NCI-H748 (cell line): ENCODE results near the gene C2orf80.
"Not testable (repeated sequence)": the region's sequence is repeated elsewhere in the genome, so short reads cannot be mapped to it uniquely, and the experiment has no call there.

ENCODE experiments used
- DNase-seq: peaks from one replicate; lab custom pipeline; 2025; ENCODE audit not compliant: unreplicated experiment; lab: John Stamatoyannopoulos, UW

The C2orf80 gene

DNA sequence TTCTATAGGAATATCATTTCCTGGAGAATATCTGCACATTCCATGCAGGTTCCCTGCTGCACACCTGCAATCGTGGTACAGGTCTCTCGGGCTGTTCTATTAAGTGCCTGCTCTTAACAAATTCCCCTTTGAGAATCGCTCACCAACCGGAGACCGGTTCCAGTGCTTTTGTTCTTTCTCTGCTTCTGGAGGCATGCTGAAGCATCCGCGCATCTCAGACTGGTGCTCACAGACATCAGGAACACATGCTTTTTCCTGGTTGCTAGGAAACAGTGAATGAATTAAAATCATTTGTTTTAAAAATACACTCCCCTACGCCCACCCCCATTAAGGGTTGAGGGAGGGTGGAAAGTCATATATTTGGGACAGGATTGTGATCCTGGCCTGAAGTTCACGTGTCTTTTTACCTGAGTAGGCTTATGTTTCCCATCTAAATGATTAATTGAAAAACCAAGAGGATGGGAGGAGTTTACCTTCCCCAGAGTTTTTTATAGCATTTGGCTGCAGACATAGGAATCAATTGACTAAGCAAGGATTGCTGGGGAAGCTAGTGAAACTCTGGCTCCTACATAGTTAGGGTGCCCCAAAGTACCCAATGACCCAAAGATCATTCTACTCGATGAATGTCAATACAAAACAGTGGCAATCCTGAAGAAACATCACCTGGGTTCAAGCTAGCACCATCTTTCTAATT lies at the start of gene C2orf80:
TSS of gene C2orf80 (minus strand) at position 221 of the 694 bp plus-strand sequence. CDS start 3,044 bp downstream, outside the sequence.
- peak; percentile 69 for DNase-seq

DNA sequence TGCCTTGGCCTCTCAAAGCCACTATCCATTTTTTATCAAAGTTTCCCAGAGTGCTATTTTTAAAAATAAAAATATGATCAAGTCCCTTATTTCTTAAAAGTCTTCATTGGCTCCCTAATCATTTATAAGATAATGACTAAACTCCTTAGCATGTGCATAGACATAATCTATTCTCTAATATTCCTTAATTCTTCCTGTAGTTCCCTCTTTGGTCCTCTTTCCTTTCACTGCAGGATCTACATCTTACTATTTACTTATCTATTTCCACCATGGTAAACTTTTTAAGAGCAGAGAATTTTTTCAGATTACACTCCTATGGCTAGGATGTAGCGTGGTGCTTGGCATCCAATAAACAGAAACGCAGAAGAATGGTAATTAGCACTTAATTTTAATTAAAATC lies 46.0 kb upstream of the C2orf80 start:
- no peak for DNase-seq

DNA sequence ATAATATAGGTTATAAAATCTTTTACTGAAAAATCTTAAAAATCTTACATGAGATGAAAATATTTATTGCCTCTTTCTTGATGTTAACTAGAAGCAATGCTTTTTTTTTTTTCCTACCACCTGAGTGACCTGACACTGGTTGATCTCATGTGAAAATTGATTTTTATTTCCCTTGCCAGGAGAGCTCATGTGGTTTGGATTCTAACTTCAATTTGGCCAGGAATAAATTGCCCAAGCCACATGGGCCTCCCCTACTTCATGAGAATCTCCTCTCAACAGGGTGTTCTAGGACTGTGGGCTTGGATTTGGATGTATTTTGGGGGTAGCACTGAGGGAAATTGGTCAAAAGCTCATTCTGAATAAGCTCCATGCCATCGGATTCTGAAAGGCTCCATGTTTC lies 45.0 kb upstream of the C2orf80 start:
- DNase-seq: no peak

DNA sequence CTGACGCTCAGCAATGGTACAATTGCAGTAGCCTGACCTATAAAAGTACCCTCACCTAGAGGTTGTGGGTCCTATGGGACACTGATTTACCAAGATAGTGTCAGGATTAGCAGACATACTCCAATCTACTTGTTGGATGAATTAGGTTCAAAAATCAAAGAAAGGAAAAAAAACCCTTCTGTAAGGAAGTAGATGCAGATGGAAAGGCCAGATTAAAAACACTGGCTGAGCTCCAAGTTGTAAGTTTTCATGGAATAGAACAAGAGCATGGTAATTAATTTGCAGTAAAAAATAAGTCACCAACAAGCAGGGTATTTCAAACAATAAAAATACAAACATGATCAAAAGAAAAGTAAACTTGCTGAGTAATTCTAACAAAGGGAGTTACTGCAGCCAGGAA lies 38.6 kb upstream of the C2orf80 start:
- no peak for DNase-seq

DNA sequence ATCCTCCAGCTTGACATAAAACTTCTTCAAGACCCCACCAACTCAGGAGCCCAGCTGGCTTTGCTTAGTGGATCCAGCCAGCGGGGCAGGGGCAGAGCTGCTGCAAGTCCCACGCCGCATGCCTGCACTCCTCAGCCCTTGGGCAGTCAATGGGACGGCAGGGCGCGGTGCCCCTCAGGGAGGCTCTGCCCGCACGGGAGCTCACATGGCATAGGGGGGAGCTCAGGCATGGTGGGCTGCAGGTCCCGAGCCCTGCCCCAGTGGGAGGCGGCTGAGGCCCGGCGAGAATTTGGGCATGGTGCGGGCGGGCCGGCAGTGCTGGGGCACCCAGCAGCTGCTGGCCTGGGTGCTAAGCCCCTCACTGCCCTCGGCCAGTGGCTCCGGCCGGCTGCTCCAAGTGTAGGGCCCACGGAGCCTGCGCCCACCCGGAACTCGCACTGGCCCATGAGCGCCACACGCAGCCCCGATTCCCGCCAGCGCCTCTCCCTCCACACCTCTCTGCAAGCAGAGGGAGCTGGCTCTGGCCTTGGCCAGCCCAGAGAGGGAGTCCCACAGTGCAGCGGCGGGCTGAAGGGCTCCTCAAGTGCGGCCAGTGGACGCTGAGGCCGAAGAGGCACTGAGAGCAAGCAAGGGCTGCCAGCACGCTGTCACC lies 37.9 kb upstream of the C2orf80 start:
- no peak for DNase-seq

DNA sequence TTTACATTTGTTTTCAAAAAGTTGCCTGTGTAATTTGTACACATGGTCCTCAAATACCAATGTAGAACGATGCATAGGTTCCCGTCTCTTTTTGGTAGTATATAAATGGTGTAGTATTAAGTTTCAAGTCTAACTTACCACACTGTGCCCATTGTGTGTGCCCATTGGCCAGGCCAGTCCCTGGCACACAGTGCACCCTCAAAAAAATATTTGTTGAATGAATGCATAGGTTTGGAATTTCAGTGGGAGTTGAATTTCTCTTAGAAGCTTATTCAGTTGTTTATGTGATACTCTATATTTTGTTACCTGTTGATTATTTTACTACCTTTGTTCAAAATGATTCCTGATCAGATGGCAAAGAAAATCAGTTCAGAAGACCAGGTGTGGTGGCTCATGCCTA lies 35.0 kb upstream of the C2orf80 start:
- DNase-seq: no peak

DNA sequence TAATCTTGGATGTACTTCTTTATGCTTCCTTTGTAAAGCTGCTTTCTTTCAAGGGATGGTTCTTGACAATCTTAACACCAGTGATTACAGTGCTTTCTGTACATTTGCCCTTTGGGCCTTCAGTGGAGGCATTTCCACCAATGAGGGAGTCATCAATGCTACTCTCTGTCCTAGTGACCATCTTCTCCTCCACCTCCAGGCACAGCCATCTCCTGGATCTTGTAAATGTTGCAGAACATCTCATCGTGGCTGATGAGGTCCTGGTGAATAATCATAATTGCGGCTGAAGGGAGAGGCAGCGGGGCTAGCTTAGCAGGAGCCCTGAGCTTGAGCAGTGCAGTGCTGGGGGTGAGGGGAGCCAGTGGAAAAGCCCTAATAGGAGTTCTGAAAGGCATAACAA lies 32.5 kb upstream of the C2orf80 start:
- no peak for DNase-seq

DNA sequence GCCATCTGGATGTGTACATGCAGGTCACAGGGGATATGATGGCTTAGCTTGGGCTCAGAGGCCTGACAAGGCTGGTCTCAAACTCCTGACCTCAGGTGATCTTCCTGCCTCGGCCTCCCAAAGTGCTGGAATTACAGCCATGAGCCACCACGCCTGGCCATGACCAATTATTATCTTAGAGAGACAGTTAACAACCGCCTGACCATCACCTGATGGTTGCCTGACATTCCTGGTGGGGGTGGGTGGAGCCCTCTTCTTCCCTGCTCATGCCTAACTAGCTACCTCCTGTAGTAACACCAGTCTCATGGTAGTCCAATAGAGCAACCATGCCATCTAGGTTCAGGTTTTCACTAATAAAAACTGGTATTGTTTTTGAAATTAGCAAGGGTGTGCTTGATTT lies 32.0 kb upstream of the C2orf80 start:
- DNase-seq: not testable (repeated sequence)

DNA sequence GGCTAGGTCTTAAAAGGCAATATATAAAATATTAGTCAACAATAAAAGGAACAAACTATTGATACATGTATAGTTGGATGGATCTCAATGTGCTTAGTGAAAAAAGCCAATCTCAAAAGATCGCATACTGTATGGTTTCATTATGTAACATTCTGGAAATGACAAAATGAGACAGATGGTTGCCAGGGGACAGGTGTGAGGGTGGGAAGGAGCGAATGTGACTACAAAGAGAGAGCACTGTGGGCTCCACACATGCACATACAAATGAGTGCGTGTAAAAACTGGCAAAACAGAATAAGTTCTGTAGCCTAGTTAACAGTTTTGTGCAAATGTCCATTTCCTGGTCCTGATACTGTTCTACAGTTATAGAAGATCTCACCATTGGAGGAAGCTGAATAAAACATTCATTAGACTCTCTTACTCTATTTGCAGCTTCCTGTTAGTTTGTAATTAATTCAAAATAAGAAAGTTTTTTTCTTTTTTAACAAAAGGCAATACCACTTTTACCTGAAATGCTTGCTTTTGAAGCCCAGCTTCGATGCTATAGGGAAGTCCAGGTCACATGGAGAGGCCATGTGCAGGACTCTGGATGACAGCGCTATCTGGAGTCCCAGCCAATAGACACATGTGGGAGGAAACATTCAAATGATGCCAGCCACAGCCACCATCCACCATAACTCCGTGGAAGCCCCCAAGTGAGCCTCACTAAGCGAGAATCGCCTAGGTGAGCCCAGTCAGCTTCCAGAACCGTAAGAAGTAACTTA lies 21.0 kb upstream of the C2orf80 start:
- DNase-seq: no peak

DNA sequence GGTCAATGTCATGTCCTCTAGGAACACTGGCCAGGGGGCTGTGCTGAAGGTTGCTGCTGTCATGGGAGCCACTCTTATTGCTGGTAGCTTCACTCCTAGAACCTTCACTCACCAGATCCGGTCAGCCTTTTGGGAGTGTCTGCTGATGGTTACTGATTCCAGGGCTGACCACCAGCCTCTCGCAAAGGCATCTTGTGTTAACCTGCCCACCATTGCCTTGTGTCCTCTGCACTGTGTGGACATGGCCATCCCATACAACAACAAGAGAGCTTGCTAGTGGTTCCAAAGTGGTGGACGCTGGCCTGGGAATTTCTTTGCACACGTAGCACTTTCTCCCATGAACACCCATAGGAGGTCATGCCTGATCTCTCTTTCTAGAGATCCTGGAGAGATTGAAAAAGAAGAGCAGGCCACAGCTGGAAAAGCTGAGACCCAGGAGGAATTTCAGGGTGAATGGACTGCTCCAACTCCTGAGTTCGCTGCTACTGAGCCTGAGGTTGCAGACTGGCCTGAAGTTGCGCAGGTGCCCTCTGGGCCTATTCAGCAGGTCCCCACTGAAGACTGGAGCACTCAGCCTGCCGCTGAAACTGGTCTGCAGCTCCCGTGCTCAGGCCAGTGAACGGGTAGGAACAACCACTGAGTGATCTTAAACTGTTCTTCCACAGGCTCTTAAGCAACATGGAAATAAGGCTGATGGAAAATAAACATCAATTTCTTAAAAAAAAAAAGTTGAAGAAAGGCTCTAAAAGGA lies 18.7 kb upstream of the C2orf80 start:
- no peak for DNase-seq

DNA sequence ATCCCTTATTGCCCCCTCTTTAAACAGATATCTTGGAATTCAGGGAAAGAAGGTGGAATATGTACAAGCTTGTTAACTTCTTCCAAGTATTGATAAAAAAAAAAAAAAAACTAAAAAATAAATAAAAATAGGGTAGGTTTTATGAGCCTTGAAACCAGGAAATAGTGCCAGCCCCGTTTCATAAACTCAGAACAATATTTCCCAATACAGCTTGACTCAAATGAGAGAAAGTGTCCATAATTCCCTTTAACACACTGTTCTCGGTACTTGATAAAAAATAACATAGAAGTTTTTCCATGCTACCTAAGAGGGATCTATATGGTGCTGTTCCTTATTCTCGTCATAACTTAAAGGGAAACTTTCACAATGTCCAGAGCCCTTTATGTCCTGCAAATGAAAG lies 17.9 kb upstream of the C2orf80 start:
- DNase-seq: no peak

DNA sequence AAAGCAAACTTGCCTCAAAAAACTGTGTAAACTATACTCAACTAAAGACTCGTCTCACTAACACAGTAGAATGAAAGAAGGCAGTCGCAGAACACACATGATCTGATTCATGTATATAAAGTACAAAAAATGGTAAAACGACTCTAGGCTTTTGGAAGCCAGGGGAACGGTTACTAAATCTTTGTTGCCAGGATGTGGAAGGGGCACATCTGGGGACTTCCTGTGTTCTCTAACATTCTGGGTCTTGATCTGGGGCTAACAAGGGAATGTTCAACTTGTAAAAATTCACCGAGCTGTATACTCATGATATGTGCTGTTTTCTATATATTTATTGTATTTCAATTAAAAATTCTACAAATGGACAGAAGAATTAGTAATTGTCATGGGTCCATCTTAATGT lies 14.3 kb upstream of the C2orf80 start:
- DNase-seq: no peak

DNA sequence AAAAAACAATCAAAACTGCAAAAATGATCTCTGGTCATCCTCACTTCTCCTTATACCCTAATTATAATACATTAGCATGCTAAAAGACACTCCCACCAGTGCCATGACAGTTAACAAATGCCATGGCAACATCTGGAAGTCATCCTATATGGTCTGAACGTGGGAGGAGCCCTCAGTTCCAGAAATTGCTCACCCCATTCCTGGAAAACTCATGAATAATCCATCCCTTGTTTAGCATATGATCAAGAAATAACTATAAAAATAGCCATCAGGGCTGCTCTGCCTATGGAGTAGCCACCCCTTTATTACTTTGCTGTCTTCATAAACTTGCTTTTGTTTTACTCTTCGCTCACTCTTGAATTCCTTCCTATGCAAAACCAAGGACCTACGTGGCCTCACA lies 5.7 kb upstream of the C2orf80 start:
- no peak for DNase-seq

DNA sequence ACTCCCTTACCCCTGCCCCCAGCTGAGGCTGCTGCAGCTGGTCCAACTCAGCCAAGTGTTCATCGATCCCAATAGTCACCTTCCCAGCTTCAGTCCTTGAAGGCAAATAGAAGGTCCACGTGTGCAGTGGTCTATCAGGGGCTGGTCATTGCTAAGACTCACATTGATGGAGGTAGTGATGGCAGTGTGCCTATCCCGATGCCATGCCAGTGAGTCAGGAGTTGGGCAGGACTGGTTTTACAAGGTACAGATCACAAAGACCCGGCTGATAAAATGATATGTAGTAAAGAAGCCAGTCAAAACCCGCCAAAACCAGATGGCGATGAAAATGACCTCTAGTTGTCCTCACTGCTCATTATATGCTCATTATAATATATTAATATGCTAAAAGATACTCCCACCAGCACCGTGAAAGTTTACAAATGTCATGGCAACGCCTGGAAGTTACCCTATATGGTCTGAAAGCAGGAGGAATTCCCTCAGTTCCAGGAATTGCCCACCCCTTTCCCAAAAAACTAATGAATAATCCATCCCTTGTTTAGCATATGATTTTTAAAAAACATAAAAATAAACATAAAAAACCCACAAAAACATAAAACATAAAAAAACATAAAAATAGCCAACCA lies 2.9 kb upstream of the C2orf80 start:
- no peak for DNase-seq

DNA sequence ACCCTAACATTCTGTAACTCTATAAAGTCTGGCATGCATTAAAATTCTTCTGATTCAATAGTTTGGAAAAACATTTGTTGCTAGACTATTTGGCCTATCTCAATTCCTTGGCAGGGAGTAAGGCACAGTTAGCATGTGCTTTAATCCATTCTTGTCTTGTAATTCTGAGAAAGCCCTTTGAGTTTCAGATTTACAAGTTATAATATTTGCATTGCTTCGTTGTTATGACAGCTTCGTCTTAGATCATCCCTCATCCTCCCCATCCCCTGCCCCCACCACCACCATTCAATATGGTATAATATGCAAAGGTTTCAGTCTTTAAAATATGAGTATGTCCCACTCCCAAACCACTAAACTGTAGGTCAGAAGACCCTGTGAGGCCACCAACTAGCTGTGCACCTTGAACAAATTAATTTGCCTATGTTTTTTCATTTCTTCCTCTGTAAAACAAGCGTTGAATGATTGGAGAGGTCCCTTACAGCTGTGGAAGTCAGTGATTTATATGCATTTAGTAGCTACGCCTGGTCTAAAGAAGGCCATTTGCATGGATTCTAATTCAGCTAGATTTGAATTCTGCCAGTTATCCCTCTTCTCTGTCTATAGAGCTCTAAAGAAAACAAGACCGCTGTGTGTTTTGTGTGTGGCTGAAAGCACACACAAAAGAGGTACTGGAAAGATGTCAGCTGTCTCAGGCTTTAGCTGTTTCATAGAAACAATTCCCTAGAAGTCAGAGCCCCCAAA lies 591 bp downstream of the C2orf80 start:
- no peak for DNase-seq

DNA sequence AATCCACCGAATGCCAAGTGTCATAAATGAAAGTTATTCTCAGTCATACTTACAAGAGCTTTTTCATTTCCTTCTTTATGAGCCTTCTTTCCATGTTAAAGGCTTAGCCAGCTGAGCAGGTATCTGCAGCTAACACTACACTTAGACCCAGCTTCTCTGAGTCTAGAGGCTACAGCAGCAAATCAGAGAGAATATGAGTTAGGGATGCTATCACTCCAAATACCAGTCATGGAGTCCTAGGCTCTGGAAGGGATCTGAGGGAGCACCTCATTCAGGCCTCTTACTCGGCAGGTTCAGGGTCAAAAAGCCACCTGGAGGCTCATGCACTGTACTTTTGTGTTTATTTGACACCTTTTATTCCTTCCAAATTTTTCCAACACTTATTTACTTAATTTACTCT lies 2.9 kb downstream of the C2orf80 start:
- DNase-seq: no peak

DNA sequence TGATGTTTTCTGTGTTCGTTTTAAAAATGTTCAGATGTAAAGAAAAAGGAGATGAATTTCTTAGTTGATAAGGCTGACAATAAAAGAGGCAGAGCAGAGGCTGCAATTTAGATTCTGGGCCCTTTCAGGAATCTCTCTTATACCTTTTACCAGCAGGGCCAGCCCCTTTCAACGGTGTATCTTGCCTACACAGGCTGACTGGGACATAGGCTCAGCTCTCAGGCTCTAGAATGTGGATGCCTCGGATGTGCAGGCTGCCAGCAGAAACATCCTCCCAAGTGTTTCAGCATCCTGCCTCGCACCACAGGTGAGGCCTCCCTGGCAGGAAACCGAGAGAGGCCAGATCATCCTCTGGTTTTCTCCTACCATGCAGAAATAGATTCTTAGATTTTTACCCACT lies 3.4 kb downstream of the C2orf80 start:
- DNase-seq: no peak

DNA sequence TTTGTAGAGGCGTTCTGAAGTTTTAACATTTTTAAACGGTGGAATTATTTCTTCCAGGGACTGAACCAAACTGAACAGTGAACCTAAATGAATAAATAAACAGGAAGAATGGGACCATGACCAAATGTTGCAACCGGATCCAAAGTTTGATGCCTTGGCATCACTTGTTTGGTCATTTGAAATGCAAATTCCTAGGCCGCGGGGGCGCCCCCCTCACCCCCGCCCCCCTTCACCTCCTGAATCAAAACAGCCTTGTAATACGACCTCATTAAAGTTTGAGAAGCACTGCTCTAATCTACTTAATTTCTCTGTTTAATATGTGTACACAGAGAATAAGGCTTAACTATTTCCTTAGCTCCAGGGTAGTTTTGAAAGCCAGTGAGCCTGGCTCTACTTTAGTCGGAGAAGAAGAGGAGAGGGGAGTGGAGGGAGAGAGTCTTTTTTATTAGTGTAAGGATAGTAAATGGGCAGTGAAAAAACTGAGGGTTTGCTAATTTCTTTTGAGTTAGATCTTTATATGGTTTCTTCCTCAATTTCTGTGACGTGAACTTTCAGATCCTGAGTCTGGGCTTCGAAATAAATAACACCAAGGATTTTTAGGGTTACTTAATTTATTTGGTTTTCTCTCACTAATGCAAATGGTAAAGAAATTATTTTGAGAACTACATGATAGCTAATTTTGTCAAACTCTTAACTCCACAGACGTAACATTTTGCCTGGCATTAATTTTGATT lies 5.7 kb downstream of the C2orf80 start:
- DNase-seq: no peak

DNA sequence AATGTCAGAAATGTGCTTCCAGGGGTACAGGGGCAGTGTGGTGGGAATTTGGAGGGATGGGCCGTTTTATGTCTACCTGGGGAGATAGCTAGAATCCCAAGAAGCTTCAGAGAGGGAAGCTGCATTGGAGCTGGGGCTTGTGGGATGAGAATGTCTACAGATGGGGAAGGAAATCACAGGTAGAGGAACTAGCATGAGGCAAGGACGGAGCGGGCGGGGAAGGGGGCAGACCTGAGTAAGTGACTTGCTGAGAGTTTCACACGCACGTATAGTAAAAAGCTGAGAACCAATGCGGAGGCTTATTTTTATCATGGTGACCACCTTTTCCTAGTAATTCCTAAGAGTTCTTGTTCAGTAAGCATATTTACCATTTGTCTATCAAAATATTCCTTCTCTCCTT lies 6.3 kb downstream of the C2orf80 start:
- DNase-seq: no peak

DNA sequence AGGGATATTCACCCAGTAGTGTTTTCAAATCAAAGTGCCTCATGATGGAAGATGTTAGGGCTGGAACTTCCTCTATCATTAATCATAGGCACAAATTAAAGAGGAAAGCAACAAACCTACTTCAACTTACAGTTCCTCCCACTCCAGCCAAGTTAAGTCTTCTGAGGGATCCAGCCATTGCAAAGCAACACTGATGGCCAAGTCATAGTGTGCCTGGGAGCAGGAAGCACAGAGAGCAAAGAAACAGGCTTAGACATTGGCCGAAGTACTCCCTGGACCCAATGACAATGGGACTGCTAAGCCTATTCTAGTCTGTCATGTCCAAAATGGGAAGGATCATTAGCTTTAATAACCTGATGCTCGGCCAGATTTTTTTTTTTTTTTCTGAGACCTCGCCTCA lies 7.0 kb downstream of the C2orf80 start:
- no peak for DNase-seq
